Mesenchymal stem cell (in vitro differentiated cells and primary cell): ENCODE measurements around the gene ARL8A.

Experiments
- DNase-seq: peaks from one replicate; pipeline ENCODE4 v3.0.0-alpha.2; 2013
- H2AFZ ChIP-seq: one replicate; pipeline ENCODE4 v1.6.1; 2013; ENCODE audit warnings: low read depth, mild to moderate bottlenecking, control low read depth, inconsistent platforms, low read length, moderate library complexity
- H2AK5ac ChIP-seq: 2 replicates; pipeline ENCODE4 v1.6.1; 2013; ENCODE audit warnings: low read length, moderate library complexity, mild to moderate bottlenecking, inconsistent platforms; ENCODE audit not compliant: severe bottlenecking
- H2BK120ac ChIP-seq: one replicate; pipeline ENCODE4 v1.6.1; 2013; ENCODE audit warnings: low read depth, mild to moderate bottlenecking, inconsistent platforms, low read length, moderate library complexity
- H2BK12ac ChIP-seq, 2 experiments: one replicate each; pipeline ENCODE4 v1.6.1; 2013; ENCODE audit warnings: inconsistent platforms in 2 of 2, low read length in 2 of 2, mild to moderate bottlenecking in 2 of 2, moderate library complexity in 2 of 2, control low read depth in 1 of 2
- H2BK15ac ChIP-seq: one replicate; pipeline ENCODE4 v1.6.1; 2013; ENCODE audit warnings: mild to moderate bottlenecking, low read depth, inconsistent platforms; ENCODE audit not compliant: poor library complexity, severe bottlenecking
- H2BK5ac ChIP-seq: 2 replicates; pipeline ENCODE4 v1.6.1; 2013; ENCODE audit warnings: low read depth, mild to moderate bottlenecking, low read length, control low read depth, inconsistent platforms; ENCODE audit not compliant: poor library complexity, severe bottlenecking
- H3K14ac ChIP-seq, 2 experiments: one replicate each; pipeline ENCODE4 v1.6.1; 2013; ENCODE audit warnings: inconsistent platforms in 2 of 2, low read length in 2 of 2, control low read depth in 1 of 2, mild to moderate bottlenecking in 1 of 2, moderate library complexity in 1 of 2
- H3K18ac ChIP-seq, 2 experiments: one replicate each; pipeline ENCODE4 v1.6.1; 2013; ENCODE audit warnings: inconsistent platforms in 2 of 2, low read length in 2 of 2, control low read depth in 1 of 2, low read depth in 1 of 2, mild to moderate bottlenecking in 1 of 2
- H3K23ac ChIP-seq, 2 experiments: one replicate each; pipeline ENCODE4 v1.6.1; 2013; ENCODE audit warnings: inconsistent platforms in 2 of 2, low read length in 2 of 2, mild to moderate bottlenecking in 2 of 2, moderate library complexity in 2 of 2, control low read depth in 1 of 2
- H3K27ac ChIP-seq: 2 replicates; pipeline ENCODE4 v1.5.1; 2013; ENCODE audit warnings: mild to moderate bottlenecking, moderate library complexity, low read length, control low read depth, inconsistent platforms; ENCODE audit not compliant: poor library complexity, severe bottlenecking
- H3K27me3 ChIP-seq, 2 experiments: 2 replicates each; pipeline versions ENCODE4 v1.6.1 to v1.7.0; 2013; ENCODE audit warnings: low read length in 2 of 2, mild to moderate bottlenecking in 2 of 2, moderate library complexity in 2 of 2, control low read depth in 1 of 2, inconsistent platforms in 1 of 2; ENCODE audit not compliant: control insufficient read depth in 1 of 2, insufficient read depth in 1 of 2
- H3K36me3 ChIP-seq, 2 experiments: 2 replicates each; pipeline versions ENCODE4 v1.6.1 to v1.7.0; 2013; ENCODE audit warnings: low read length in 2 of 2, control low read depth in 1 of 2, inconsistent platforms in 1 of 2, low read depth in 1 of 2, mild to moderate bottlenecking in 1 of 2; ENCODE audit not compliant: insufficient read depth in 2 of 2, control insufficient read depth in 1 of 2
- H3K4ac ChIP-seq, 2 experiments: one replicate each; pipeline ENCODE4 v1.6.1; 2013; ENCODE audit warnings: inconsistent platforms in 2 of 2, low read length in 2 of 2, mild to moderate bottlenecking in 2 of 2, moderate library complexity in 2 of 2, control low read depth in 1 of 2, low read depth in 1 of 2
- H3K4me1 ChIP-seq: 2 replicates; pipeline ENCODE4 v1.6.1; 2013; ENCODE audit warnings: low read depth, low read length, control low read depth; ENCODE audit not compliant: control insufficient read depth, insufficient read depth
- H3K4me2 ChIP-seq: 2 replicates; pipeline ENCODE4 v1.6.1; 2013; ENCODE audit warnings: low read length, mild to moderate bottlenecking, inconsistent platforms; ENCODE audit not compliant: poor library complexity, severe bottlenecking
- H3K4me3 ChIP-seq, 2 experiments: 2 replicates each; pipeline versions ENCODE4 v1.5.1 to v1.7.0; 2013; ENCODE audit warnings: low read length in 2 of 2, mild to moderate bottlenecking in 2 of 2, control low read depth in 1 of 2, low read depth in 1 of 2; ENCODE audit not compliant: insufficient read depth in 1 of 2
- H3K79me1 ChIP-seq: replicated peaks from 2 replicates; pipeline ENCODE4 v1.6.1; 2013; ENCODE audit warnings: mild to moderate bottlenecking, control low read depth, low read length, inconsistent platforms; ENCODE audit not compliant: poor library complexity, severe bottlenecking
- H3K9ac ChIP-seq: 2 replicates; pipeline ENCODE4 v1.7.0; 2013; ENCODE audit warnings: mild to moderate bottlenecking, low read length, moderate library complexity
- H3K9me3 ChIP-seq: 2 replicates; pipeline ENCODE4 v1.7.0; 2013; ENCODE audit warnings: mild to moderate bottlenecking, low read length; ENCODE audit not compliant: control insufficient read depth
- H4K8ac ChIP-seq: one replicate; pipeline ENCODE4 v1.6.1; 2013; ENCODE audit warnings: inconsistent platforms, mild to moderate bottlenecking, low read length, moderate library complexity
- H4K91ac ChIP-seq: one replicate; pipeline ENCODE4 v1.6.1; 2013; ENCODE audit warnings: mild to moderate bottlenecking, low read length, inconsistent platforms
- WGBS: methylation state at CpG from one replicate; pipeline ENCODE4 v1.1.7; 2013; ENCODE audit warnings: mixed read lengths; 5-methylcytosine and 5-hydroxymethylcytosine counted together

Gene ARL8A

GRCh38 chr1:202149566-202149965 is 5.0 kb upstream of the ARL8A start:
- Histone ChIP-seq H3K27ac (no peak overlapping the region), H2BK12ac (no peak overlapping the region), H3K14ac (no peak overlapping the region), H2AFZ (no peak overlapping the region), H3K79me1 (peaks cover 5% of the 10 kb centered on the region), H2AK5ac (no peak overlapping the region), H2BK120ac (no peak overlapping the region), H2BK5ac (no peak overlapping the region), H4K8ac (no peak overlapping the region), H3K9ac (no peak overlapping the region), H3K4ac (no peak overlapping the region), H3K9me3 (no peaks in the 10 kb centered on the region), H3K18ac (no peak overlapping the region), H3K23ac (no peak overlapping the region), H3K4me2 (no peak overlapping the region), H4K91ac (no peak overlapping the region), H3K36me3 (no peaks in the 10 kb centered on the region), H3K4me3 (no peak overlapping the region), H3K27me3 (peaks cover 0 to 17% of the 10 kb centered on the region in 2 experiments), H3K4me1 (peaks cover 2% of the 10 kb centered on the region), H2BK15ac (no peak overlapping the region)
- 100% methylated on average over 3 of the region's 4 CpGs for WGBS
- DNase-seq, result no peak

DNA sequence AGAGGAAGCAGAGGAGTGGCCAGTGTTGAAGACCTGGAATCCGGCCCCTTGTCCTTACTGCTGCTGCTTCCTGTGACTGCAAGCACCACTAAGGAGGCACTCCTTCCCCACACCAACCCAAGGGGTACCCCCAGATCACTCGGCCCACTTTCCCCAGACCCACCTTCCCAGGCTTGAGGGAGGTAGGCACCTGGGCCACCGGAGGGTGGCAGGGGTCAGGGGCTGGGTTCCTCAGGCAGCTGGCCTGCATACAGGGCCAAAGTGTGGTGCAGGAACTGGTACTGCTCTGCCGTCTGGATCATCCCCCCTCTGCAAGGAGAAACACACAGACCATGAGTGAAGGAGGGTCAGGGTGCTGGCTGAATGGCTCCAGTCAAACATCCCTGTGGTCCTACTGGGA is 3.9 kb upstream of the ARL8A start:
- WGBS, result 85% methylated on average over 4 of the region's 4 CpGs
- H3K4ac ChIP-seq, result no peak overlapping the region
- H4K8ac ChIP-seq, result no peak overlapping the region
- no peaks in the 10 kb centered on the region for H3K9me3 ChIP-seq
- no peak overlapping the region for H3K23ac ChIP-seq
- H3K27ac ChIP-seq, result no peak overlapping the region
- no peak overlapping the region for H3K18ac ChIP-seq
- H2AK5ac ChIP-seq, result no peak overlapping the region
- no peak overlapping the region for H2BK15ac ChIP-seq
- H3K4me3 ChIP-seq, result no peak overlapping the region
- DNase-seq, result no peak
- H3K4me2 ChIP-seq, result no peak overlapping the region
- no peak overlapping the region for H2BK12ac ChIP-seq
- no peak overlapping the region for H2BK120ac ChIP-seq
- no peak overlapping the region for H3K14ac ChIP-seq
- H3K36me3 ChIP-seq, result no peaks in the 10 kb centered on the region
- no peak overlapping the region for H4K91ac ChIP-seq
- peaks cover 0 to 10% of the 10 kb centered on the region in 2 experiments for H3K27me3 ChIP-seq
- H3K4me1 ChIP-seq, result peaks cover 2% of the 10 kb centered on the region
- H2AFZ ChIP-seq, result no peak overlapping the region
- H3K9ac ChIP-seq, result no peak overlapping the region
- no peak overlapping the region for H2BK5ac ChIP-seq
- peaks cover 5% of the 10 kb centered on the region for H3K79me1 ChIP-seq

DNA sequence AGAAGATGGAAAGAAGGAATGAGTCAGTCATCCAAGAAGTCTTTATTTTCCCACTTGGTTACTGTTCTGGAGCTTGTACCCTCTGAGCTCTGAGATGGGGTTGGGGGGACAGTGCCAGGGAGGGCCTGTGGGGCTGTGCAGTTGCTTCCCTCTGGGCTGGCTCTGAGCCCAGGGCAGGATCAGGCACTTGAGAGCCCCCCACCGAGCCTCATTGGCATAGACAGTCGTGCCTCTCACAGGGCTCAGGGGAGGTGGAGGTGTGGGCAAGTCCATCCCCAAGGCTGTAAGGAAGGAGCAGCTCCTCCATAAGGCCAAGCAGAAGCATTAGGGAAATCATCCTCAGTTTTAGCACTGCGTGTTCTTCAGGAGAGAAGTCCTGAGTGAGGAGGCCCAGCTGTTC is 2.5 kb upstream of the ARL8A start:
- Histone ChIP-seq H2BK120ac (no peak overlapping the region), H2AK5ac (no peak overlapping the region), H3K27ac (no peak overlapping the region), H4K91ac (no peak overlapping the region), H3K9me3 (no peaks in the 10 kb centered on the region), H3K36me3 (peaks cover 0 to 4% of the 10 kb centered on the region in 2 experiments), H3K79me1 (peaks cover 6% of the 10 kb centered on the region), H3K27me3 (no peaks in the 10 kb centered on the region), H2AFZ (no peak overlapping the region), H3K18ac (no peak overlapping the region), H2BK5ac (no peak overlapping the region), H2BK15ac (no peak overlapping the region), H3K4me3 (no peak overlapping the region), H2BK12ac (no peak overlapping the region), H3K23ac (peak overlapping the region in 1 of 2 experiments; percentile 20), H3K9ac (no peak overlapping the region), H3K4ac (no peak overlapping the region), H3K14ac (no peak overlapping the region), H3K4me1 (peaks cover 13% of the 10 kb centered on the region), H4K8ac (no peak overlapping the region), H3K4me2 (no peak overlapping the region)
- WGBS, result 78% methylated on average over 3 of the region's 3 CpGs
- no peak for DNase-seq

GRCh38 chr1:202146279-202146678 is 1.7 kb upstream of the ARL8A start:
- no peak overlapping the region for H2AFZ ChIP-seq

More at GRCh38 chr1:202146279-202146678, 1.7 kb upstream of the ARL8A start:
- no peaks in the 10 kb centered on the region for H3K9me3 ChIP-seq
- H3K4me1 ChIP-seq, result peaks cover 13% of the 10 kb centered on the region
- WGBS, result 97% methylated on average over 5 of the region's 5 CpGs
- peaks cover 6% of the 10 kb centered on the region for H3K79me1 ChIP-seq
- no peak overlapping the region for H2BK12ac ChIP-seq
- H3K14ac ChIP-seq, result no peak overlapping the region
- no peak overlapping the region for H4K8ac ChIP-seq
- H2BK5ac ChIP-seq, result no peak overlapping the region
- no peak for DNase-seq
- no peak overlapping the region for H2BK120ac ChIP-seq
- H3K9ac ChIP-seq, result no peak overlapping the region
- H3K18ac ChIP-seq, result no peak overlapping the region
- no peak overlapping the region for H3K27ac ChIP-seq
- no peak overlapping the region for H2AK5ac ChIP-seq
- H3K27me3 ChIP-seq, result no peaks in the 10 kb centered on the region
- H3K36me3 ChIP-seq, result peaks cover 0 to 4% of the 10 kb centered on the region in 2 experiments
- no peak overlapping the region for H3K4me2 ChIP-seq
- H3K23ac ChIP-seq, result no peak overlapping the region
- no peak overlapping the region for H3K4me3 ChIP-seq
- no peak overlapping the region for H4K91ac ChIP-seq
- H3K4ac ChIP-seq, result no peak overlapping the region
- no peak overlapping the region for H2BK15ac ChIP-seq
